Upper lobe of left lung (tissue), 6 donors: ENCODE measurements around the gene COX20. TPM values are rescaled to one million over a fixed set of nuclear protein-coding genes. Genes with fewer than 3 reads are reported as not detected.

ENCODE experiments used
- ATAC-seq, 2 donors: fragments of 200-7000 bp; cut with Tn5 transposase; one replicate each; pipeline ENCODE4 v1.9.1; 2022; ENCODE audit warnings: mild to moderate bottlenecking in 2 of 2, moderate library complexity in 2 of 2; ENCODE audit not compliant: low FRiP score in 2 of 2
- DNase-seq, 2 donors: peaks; one replicate each; pipeline ENCODE4 v3.0.0-alpha.2; 2019 to 2020
- H3K27ac ChIP-seq, 4 donors: fragments of 200-600 bp; sonication (generic); one replicate each; pipeline ENCODE4 v1.5.1; 2016 to 2019
- H3K27me3 ChIP-seq, 4 donors: fragments of 200-600 bp; sonication (generic); one replicate each; pipeline ENCODE4 v1.5.1; 2017 to 2019
- H3K36me3 ChIP-seq, 4 donors: fragments of 200-600 bp; sonication (generic); one replicate each; pipeline ENCODE4 v1.5.1; 2016 to 2019
- H3K4me1 ChIP-seq, 4 donors: fragments of 200-600 bp; sonication (generic); one replicate each; pipeline ENCODE4 v1.5.1; 2018 to 2019
- H3K4me3 ChIP-seq, 4 donors: fragments of 200-600 bp; sonication (generic); one replicate each; pipeline ENCODE4 v1.5.1; 2017 to 2019; ENCODE audit warnings: mild to moderate bottlenecking in 2 of 4, moderate library complexity in 1 of 4
- H3K9me3 ChIP-seq, 4 donors: fragments of 200-600 bp; sonication (generic); one replicate each; pipeline ENCODE4 v1.5.1; 2018 to 2019
- EP300 ChIP-seq, 4 donors: sonication (generic); formaldehyde crosslinking; IDR thresholded peaks; one replicate each; pipeline ENCODE4 v1.5.1; 2017; ENCODE audit warnings: antibody characterized with exemption in 4 of 4, control low read depth in 2 of 4
- POLR2A ChIP-seq, 4 donors: fragments of 450-650 bp; IDR thresholded peaks; one replicate each; pipeline ENCODE4 v1.5.1; 2016 to 2017; ENCODE audit warnings: antibody characterized with exemption in 4 of 4, mild to moderate bottlenecking in 2 of 4
- POLR2AphosphoS5 ChIP-seq, 2 donors: sonication (generic); formaldehyde crosslinking; IDR thresholded peaks; one replicate each; pipeline ENCODE4 v1.5.1; 2017; ENCODE audit warnings: antibody characterized with exemption in 2 of 2
- WGBS, 2 donors: methylation state at CpG; one replicate each; pipeline ENCODE4 v1.1.5; 2017 to 2018; 5-methylcytosine and 5-hydroxymethylcytosine counted together
- total RNA-seq, 6 donors: library from RNA; depleted of rRNA in 4 of 6; stranded (reverse); fragments of >200 nt in 4 of 6; gene quantifications; one replicate each; pipeline versions ENCODE4 v1.1.0 to v1.2.1, GENCODE V29; 2016 to 2021
- TF ChIP-seq, protein P1 (sequence below), 6 experiments: fragments of 450-650 bp in 4 of 6; fragments of 200-600 bp in 2 of 6; sonication (generic) in 2 of 6; IDR thresholded peaks; one replicate each; pipeline ENCODE4 v1.5.1; 2016 to 2019; ENCODE audit warnings: antibody characterized with exemption in 6 of 6
- donor health status: DM: no; HTN: no; CAD: no; lungs with moderate emphysema.
- donor health status: DM: no; HTN: yes; CAD: no; lungs with severe emphysema.

COX20 gene
- total RNA-seq, 6 donors from 2014 or later: 9.4 to 35.3 (median 25.6) TPM

DNA sequence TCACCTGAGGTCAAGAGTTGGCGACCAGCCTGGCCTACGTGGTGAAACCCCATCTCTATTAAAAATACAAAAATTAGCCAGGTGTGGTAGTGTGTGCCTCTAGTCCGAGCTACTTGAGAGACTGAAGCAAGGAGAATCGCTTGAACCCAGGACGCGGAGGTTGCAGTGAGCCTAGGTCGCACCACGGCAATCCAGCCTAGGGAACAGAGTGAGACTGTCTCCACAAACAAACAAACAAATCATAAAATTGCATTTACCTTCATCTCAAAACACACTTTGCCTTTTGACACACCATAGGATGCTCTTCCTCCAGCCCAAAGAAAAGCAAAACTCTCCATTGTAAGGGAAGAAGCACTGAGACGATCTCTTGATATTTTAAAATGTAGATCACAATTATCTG, 24.6 kb downstream of the COX20 start:
- Histone ChIP-seq H3K36me3 (peaks cover 50 to 70% (median 50%) of the 10 kb centered on the region in 4 donors), H3K9me3 (no peaks in the 10 kb centered on the region), H3K27me3 (no peaks in the 10 kb centered on the region), H3K4me1 (peaks cover 39 to 73% (median 44%) of the 10 kb centered on the region in 4 donors), H3K27ac (peak overlapping the region in 2 of 4 donors; percentile 3 to 11), H3K4me3 (peak overlapping the region in 2 of 4 donors; percentile 71 to 97)
- ATAC-seq (no peak), DNase-seq (no peak)
- no peak for TF ChIP-seq EP300 (IDR thresholded peaks at IDR 0.05)
- no peak for TF ChIP-seq POLR2AphosphoS5 (IDR thresholded peaks at IDR 0.05)
- TF ChIP-seq, protein P1, sequence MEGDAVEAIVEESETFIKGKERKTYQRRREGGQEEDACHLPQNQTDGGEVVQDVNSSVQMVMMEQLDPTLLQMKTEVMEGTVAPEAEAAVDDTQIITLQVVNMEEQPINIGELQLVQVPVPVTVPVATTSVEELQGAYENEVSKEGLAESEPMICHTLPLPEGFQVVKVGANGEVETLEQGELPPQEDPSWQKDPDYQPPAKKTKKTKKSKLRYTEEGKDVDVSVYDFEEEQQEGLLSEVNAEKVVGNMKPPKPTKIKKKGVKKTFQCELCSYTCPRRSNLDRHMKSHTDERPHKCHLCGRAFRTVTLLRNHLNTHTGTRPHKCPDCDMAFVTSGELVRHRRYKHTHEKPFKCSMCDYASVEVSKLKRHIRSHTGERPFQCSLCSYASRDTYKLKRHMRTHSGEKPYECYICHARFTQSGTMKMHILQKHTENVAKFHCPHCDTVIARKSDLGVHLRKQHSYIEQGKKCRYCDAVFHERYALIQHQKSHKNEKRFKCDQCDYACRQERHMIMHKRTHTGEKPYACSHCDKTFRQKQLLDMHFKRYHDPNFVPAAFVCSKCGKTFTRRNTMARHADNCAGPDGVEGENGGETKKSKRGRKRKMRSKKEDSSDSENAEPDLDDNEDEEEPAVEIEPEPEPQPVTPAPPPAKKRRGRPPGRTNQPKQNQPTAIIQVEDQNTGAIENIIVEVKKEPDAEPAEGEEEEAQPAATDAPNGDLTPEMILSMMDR (IDR thresholded peaks at IDR 0.05): no peak
- no peak for TF ChIP-seq POLR2A (IDR thresholded peaks at IDR 0.05)
- WGBS, 2 donors: 67 to 69% methylated on average over 9 of the region's 9 CpGs

DNA sequence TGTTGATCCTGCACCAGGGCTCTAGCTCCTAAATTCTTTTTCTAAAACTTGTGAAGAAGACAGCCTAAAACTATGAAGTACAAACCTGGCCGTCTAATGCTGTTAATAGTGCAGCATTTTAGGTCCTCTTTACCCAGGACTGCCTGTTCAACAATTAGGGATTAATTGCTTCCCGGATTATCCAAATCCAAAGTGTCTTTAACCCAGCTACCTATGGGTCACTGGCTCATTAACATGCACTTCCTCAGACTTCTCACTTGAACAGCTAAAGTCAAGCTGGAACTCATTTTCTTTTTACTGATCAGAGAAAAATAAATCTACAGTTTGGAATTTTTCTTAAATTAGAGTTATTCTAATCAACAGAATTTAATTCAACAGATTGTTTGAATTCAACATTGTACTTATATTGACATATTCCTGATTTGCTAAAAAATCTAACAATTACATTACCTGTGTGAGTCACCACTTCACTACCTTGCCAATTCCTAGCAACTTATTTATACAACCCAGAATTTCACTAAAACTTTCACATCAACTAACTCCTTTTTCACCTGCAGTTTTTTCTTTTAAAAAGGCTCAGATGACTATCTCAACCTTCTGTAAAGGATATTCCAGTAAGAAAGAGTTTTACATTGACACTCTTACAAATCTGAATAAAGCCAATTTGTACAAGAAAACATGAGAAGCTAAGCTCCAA, 25.6 kb downstream of the COX20 start:
- Histone ChIP-seq H3K27me3 (no peaks in the 10 kb centered on the region), H3K9me3 (no peaks in the 10 kb centered on the region), H3K4me3 (peak overlapping the region; percentile 71 to 97 (median 87)), H3K27ac (peak overlapping the region in 2 of 4 donors; percentile 99 to 100), H3K4me1 (peaks cover 41 to 66% (median 49%) of the 10 kb centered on the region in 4 donors), H3K36me3 (peaks cover 40 to 60% (median 40%) of the 10 kb centered on the region in 4 donors)
- TF ChIP-seq POLR2AphosphoS5 (IDR thresholded peaks at IDR 0.05) (no peak), EP300 (IDR thresholded peaks at IDR 0.05) (no peak), POLR2A (IDR thresholded peaks at IDR 0.05) (no peak)
- TF ChIP-seq, protein P1 (IDR thresholded peaks at IDR 0.05): no peak
- 2 to 12% methylated on average over 2 of the region's 2 CpGs for WGBS, 2 donors
- no peak for DNase-seq
- ATAC-seq: no peak

DNA sequence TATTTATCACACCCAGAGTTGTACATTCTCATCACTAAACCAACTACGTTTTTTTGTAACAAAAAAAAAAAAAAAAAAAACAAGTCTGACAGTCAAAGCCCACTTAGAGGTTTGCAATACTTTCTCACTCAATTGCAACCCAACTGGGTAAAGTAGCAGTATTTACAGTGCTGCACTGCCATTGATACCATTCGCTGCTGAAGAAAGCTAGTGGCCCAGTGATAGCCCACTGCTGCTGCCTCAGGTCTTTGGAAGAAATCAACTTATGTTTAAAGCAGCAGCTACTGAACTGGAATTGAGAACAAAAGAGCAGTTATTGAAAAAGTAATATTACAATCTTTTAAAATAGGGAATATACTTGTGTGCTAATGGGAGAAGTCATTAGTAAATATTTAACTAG, 26.2 kb downstream of the COX20 start:
- H3K27ac ChIP-seq: peak overlapping the region in 2 of 4 donors; percentile 99 to 100

DNA sequence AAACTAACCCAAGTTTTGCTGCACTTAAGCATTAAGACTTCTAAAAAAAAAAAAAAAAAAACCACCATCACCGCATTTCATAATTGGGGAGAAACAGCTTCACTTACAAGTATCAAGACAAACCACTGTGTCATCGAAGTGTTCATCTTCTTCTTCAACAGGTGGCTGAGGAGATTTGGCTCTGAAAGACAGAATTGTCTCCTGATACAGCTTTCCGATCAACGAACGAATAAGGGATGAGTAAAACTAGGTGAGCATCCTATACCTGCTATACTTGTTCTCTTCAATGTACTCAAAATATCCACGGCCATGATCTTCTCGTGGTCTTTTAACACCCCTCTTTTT, 26.9 kb downstream of the COX20 start:
- Histone ChIP-seq H3K27ac (peak overlapping the region; percentile 95 to 100 (median 100)), H3K36me3 (peaks cover 27 to 48% (median 28%) of the 10 kb centered on the region in 4 donors), H3K27me3 (no peaks in the 10 kb centered on the region), H3K9me3 (no peaks in the 10 kb centered on the region), H3K4me1 (peaks cover 41 to 54% (median 46%) of the 10 kb centered on the region in 4 donors), H3K4me3 (peak overlapping the region; percentile 71 to 97 (median 87))
- DNase-seq (no peak), ATAC-seq (no peak)
- 1% methylated on average over 7 of the region's 7 CpGs for WGBS, 2 donors
- no peak for TF ChIP-seq POLR2AphosphoS5 (IDR thresholded peaks at IDR 0.05)
- TF ChIP-seq, protein P1 (IDR thresholded peaks at IDR 0.05): no peak
- TF ChIP-seq EP300 (IDR thresholded peaks at IDR 0.05): no peak
- no peak for TF ChIP-seq POLR2A (IDR thresholded peaks at IDR 0.05)

More for the DNA sequence above, 26.2 kb downstream of the COX20 start:
- H3K4me3 ChIP-seq: peak overlapping the region; percentile 71 to 97 (median 87)
- H3K9me3 ChIP-seq: no peaks in the 10 kb centered on the region
- no peak for TF ChIP-seq EP300 (IDR thresholded peaks at IDR 0.05)
- no peak for TF ChIP-seq POLR2A (IDR thresholded peaks at IDR 0.05)
- TF ChIP-seq, protein P1 (IDR thresholded peaks at IDR 0.05): no peak
- TF ChIP-seq POLR2AphosphoS5 (IDR thresholded peaks at IDR 0.05): no peak
- no peak for DNase-seq
- WGBS, 2 donors: 4 to 10% methylated on average over 2 of the region's 2 CpGs
- no peak for ATAC-seq
- no peaks in the 10 kb centered on the region for H3K27me3 ChIP-seq
- peaks cover 34 to 54% (median 34%) of the 10 kb centered on the region in 4 donors for H3K36me3 ChIP-seq
- peaks cover 41 to 60% (median 49%) of the 10 kb centered on the region in 4 donors for H3K4me1 ChIP-seq
